Stomach (tissue), 4 donors: Measurements from ENCODE around the gene CGB3.

Source experiments
- EP300 ChIP-seq: sonication (generic); formaldehyde crosslinking; IDR thresholded peaks from one replicate; pipeline ENCODE4 v1.6.1; 2017; ENCODE audit warnings: antibody characterized with exemption
- TF ChIP-seq, protein P1 (sequence below), 7 experiments: fragments of 450-650 bp in 4 of 7; fragments of 200-600 bp in 3 of 7; sonication (generic) in 3 of 7; IDR thresholded peaks; one replicate each; pipeline ENCODE4 v1.5.1; 2016 to 2019; ENCODE audit warnings: antibody characterized with exemption in 7 of 7, control low read depth in 2 of 7, mild to moderate bottlenecking in 1 of 7

DNA sequence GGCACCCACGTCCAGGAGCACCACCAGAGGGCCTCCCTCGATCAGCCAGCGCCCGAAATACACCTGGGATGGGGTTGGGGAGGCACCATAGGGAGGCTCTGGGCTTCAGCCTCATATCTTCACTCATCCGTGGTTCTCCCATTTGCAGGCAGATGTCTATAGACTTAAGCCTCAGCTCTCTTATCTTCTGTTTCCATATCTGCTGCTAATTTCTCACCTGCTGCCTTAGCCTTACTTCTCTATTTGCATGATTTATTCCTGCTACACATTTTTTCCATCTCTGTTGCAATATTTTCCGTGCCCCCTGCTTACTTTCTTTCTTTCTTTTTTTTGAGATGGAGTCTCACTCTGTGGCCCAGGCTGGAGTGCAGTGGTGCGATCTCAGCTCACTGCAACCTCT lies 36.8 kb downstream of the CGB3 start:
- TF ChIP-seq, protein P1, sequence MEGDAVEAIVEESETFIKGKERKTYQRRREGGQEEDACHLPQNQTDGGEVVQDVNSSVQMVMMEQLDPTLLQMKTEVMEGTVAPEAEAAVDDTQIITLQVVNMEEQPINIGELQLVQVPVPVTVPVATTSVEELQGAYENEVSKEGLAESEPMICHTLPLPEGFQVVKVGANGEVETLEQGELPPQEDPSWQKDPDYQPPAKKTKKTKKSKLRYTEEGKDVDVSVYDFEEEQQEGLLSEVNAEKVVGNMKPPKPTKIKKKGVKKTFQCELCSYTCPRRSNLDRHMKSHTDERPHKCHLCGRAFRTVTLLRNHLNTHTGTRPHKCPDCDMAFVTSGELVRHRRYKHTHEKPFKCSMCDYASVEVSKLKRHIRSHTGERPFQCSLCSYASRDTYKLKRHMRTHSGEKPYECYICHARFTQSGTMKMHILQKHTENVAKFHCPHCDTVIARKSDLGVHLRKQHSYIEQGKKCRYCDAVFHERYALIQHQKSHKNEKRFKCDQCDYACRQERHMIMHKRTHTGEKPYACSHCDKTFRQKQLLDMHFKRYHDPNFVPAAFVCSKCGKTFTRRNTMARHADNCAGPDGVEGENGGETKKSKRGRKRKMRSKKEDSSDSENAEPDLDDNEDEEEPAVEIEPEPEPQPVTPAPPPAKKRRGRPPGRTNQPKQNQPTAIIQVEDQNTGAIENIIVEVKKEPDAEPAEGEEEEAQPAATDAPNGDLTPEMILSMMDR (IDR thresholded peaks at IDR 0.05) = no peak
- no peak for TF ChIP-seq EP300
